ENCODE data around the gene PRR5L.

The PRR5L gene

GRCh38 chr11:36465449-36466163 is 169.5 kb downstream of the PRR5L start:
- H3K79me2 ChIP-seq (ENCODE audit: low read length), result no peaks in the 10 kb centered on the region
- no peak overlapping the region for H2AFZ ChIP-seq (ENCODE audit: low read depth, low read length)
- H3K27me3 ChIP-seq (ENCODE audit: low read depth, low read length), result peaks cover 10% of the 10 kb centered on the region
- TF ChIP-seq CTCF (IDR thresholded peaks at IDR 0.05; ENCODE audit: low read depth, low read length), result no peak
- TF ChIP-seq EZH2phosphoT487 (IDR thresholded peaks at IDR 0.05; ENCODE audit: low read depth), result no peak
- no peak overlapping the region for H3K9ac ChIP-seq (ENCODE audit: low read length)
- H3K36me3 ChIP-seq (replicated peaks; ENCODE audit: low read depth, low read length), result no peaks in the 10 kb centered on the region
- H4K20me1 ChIP-seq (ENCODE audit: insufficient read depth, low read length), result no peaks in the 10 kb centered on the region
- H3K4me2 ChIP-seq (ENCODE audit: low read length), result no peak overlapping the region
- H3K4me1 ChIP-seq (ENCODE audit: low read length), result no peaks in the 10 kb centered on the region
- no peak overlapping the region for H3K27ac ChIP-seq (ENCODE audit: low read length)
- no peak overlapping the region for H3K4me3 ChIP-seq (ENCODE audit: low read length)
- H3K9me3 ChIP-seq (ENCODE audit: insufficient read depth, low read length), result no peaks in the 10 kb centered on the region

GRCh38 chr11:36467012-36467411 is 170.9 kb downstream of the PRR5L start:
- Histone ChIP-seq H3K4me1 (ENCODE audit: low read length) (no peaks in the 10 kb centered on the region), H3K79me2 (ENCODE audit: low read length) (no peaks in the 10 kb centered on the region)

GRCh38 chr11:36467916-36468315 is 171.8 kb downstream of the PRR5L start:
- H3K36me3 ChIP-seq (replicated peaks; ENCODE audit: low read depth, low read length), result no peaks in the 10 kb centered on the region
- peaks cover 11% of the 10 kb centered on the region for H3K27me3 ChIP-seq (ENCODE audit: low read depth, low read length)
- H3K4me1 ChIP-seq (ENCODE audit: low read length), result no peaks in the 10 kb centered on the region
- no peak overlapping the region for H3K4me2 ChIP-seq (ENCODE audit: low read length)
- no peak overlapping the region for H3K9ac ChIP-seq (ENCODE audit: low read length)
- no peaks in the 10 kb centered on the region for H4K20me1 ChIP-seq (ENCODE audit: insufficient read depth, low read length)
- H3K79me2 ChIP-seq (ENCODE audit: low read length), result no peaks in the 10 kb centered on the region
- H3K9me3 ChIP-seq (ENCODE audit: insufficient read depth, low read length), result no peaks in the 10 kb centered on the region
- no peak overlapping the region for H2AFZ ChIP-seq (ENCODE audit: low read depth, low read length)
- no peak overlapping the region for H3K4me3 ChIP-seq (ENCODE audit: low read length)
- TF ChIP-seq EZH2phosphoT487 (IDR thresholded peaks at IDR 0.05; ENCODE audit: low read depth), result no peak
- TF ChIP-seq CTCF (IDR thresholded peaks at IDR 0.05; ENCODE audit: low read depth, low read length), result no peak
- H3K27ac ChIP-seq (ENCODE audit: low read length), result no peak overlapping the region

More at GRCh38 chr11:36467012-36467411, 170.9 kb downstream of the PRR5L start:
- Histone ChIP-seq H3K9ac (ENCODE audit: low read length) (no peak overlapping the region), H3K36me3 (replicated peaks; ENCODE audit: low read depth, low read length) (no peaks in the 10 kb centered on the region), H4K20me1 (ENCODE audit: insufficient read depth, low read length) (no peaks in the 10 kb centered on the region), H3K4me2 (ENCODE audit: low read length) (no peak overlapping the region), H3K27ac (ENCODE audit: low read length) (no peak overlapping the region), H3K9me3 (ENCODE audit: insufficient read depth, low read length) (no peaks in the 10 kb centered on the region), H3K4me3 (ENCODE audit: low read length) (no peak overlapping the region), H3K27me3 (ENCODE audit: low read depth, low read length) (peaks cover 11% of the 10 kb centered on the region), H2AFZ (ENCODE audit: low read depth, low read length) (no peak overlapping the region)
- no peak for TF ChIP-seq EZH2phosphoT487 (IDR thresholded peaks at IDR 0.05; ENCODE audit: low read depth)
- TF ChIP-seq CTCF (IDR thresholded peaks at IDR 0.05; ENCODE audit: low read depth, low read length), result no peak

- Histone ChIP-seq H3K4me1 (ENCODE audit: low read length) (no peaks in the 10 kb centered on the region), H3K4me2 (ENCODE audit: low read length) (no peak overlapping the region), H3K9ac (ENCODE audit: low read length) (no peak overlapping the region), H3K79me2 (ENCODE audit: low read length) (no peaks in the 10 kb centered on the region), H3K36me3 (replicated peaks; ENCODE audit: low read depth, low read length) (no peaks in the 10 kb centered on the region), H3K9me3 (ENCODE audit: insufficient read depth, low read length) (no peaks in the 10 kb centered on the region), H3K27me3 (ENCODE audit: low read depth, low read length) (peaks cover 11% of the 10 kb centered on the region), H3K27ac (ENCODE audit: low read length) (no peak overlapping the region), H3K4me3 (ENCODE audit: low read length) (no peak overlapping the region), H2AFZ (ENCODE audit: low read depth, low read length) (no peak overlapping the region), H4K20me1 (ENCODE audit: insufficient read depth, low read length) (no peaks in the 10 kb centered on the region)
- no peak for TF ChIP-seq EZH2phosphoT487 (IDR thresholded peaks at IDR 0.05; ENCODE audit: low read depth)
- peak; percentile 41 for TF ChIP-seq CTCF (IDR thresholded peaks at IDR 0.05; ENCODE audit: low read depth, low read length)
Observed at GRCh38 chr11:36469063-36469462, 173.0 kb downstream of the PRR5L start.
